Astrocyte (in vitro differentiated cells and primary cell): Measurements from ENCODE around the gene UBE2D1. TPM values are rescaled to one million over a fixed set of nuclear protein-coding genes. Genes with fewer than 3 reads are reported as not detected.

ENCODE experiments used
- DNase-seq: peaks from one replicate; pipeline ENCODE4 v3.0.0-alpha.2; 2010; ENCODE audit warnings: low read depth
- FAIRE-seq: peaks from 2 replicates; lab custom pipeline; 2011; peaks lifted over from hg19 to GRCh38; lab: Jason Lieb, UNC
- H2AFZ ChIP-seq: 2 replicates; pipeline ENCODE4 v1.6.0; 2012; ENCODE audit warnings: low read depth, low read length, inconsistent platforms
- H3K27ac ChIP-seq: 2 replicates; pipeline ENCODE4 v1.5.1; 2011; ENCODE audit warnings: low read depth, low read length, inconsistent platforms
- H3K27me3 ChIP-seq: 2 replicates; pipeline ENCODE4 v1.6.0; 2011; ENCODE audit warnings: low read length, inconsistent platforms; ENCODE audit not compliant: insufficient read depth
- H3K36me3 ChIP-seq: 2 replicates; pipeline ENCODE4 v1.5.1; 2011; ENCODE audit warnings: low read length, inconsistent platforms; ENCODE audit not compliant: insufficient read depth
- H3K4me1 ChIP-seq: 2 replicates; pipeline ENCODE4 v1.5.1; 2011; ENCODE audit warnings: low read length, inconsistent platforms; ENCODE audit not compliant: insufficient read depth
- H3K4me2 ChIP-seq: 2 replicates; pipeline ENCODE4 v1.6.0; 2012; ENCODE audit warnings: low read length, inconsistent platforms
- H3K4me3 ChIP-seq: 2 replicates; pipeline ENCODE4 v1.5.1; 2011; ENCODE audit warnings: low read depth, mild to moderate bottlenecking, low read length, inconsistent platforms; ENCODE audit not compliant: insufficient read depth
- H3K79me2 ChIP-seq: 2 replicates; pipeline ENCODE4 v1.6.0; 2012; ENCODE audit warnings: mild to moderate bottlenecking, low read length, inconsistent platforms; ENCODE audit not compliant: insufficient read depth
- H3K9ac ChIP-seq: 2 replicates; pipeline ENCODE4 v1.6.0; 2012; ENCODE audit warnings: mild to moderate bottlenecking, low read length, inconsistent platforms
- H3K9me3 ChIP-seq: 2 replicates; pipeline ENCODE4 v1.5.1; 2012; ENCODE audit warnings: low read depth, mild to moderate bottlenecking, low read length, inconsistent platforms; ENCODE audit not compliant: insufficient read depth
- H4K20me1 ChIP-seq: 2 replicates; pipeline ENCODE4 v1.6.0; 2012; ENCODE audit warnings: low read length, inconsistent platforms; ENCODE audit not compliant: insufficient read depth
- H3K27ac Mint-ChIP-seq: one replicate; pipeline ENCODE4 v1.8.0; 2021; ENCODE audit warnings: mild to moderate bottlenecking, mixed read lengths; ENCODE audit not compliant: unreplicated experiment
- H3K27me3 Mint-ChIP-seq: one replicate; pipeline ENCODE4 v1.8.0; 2021; ENCODE audit warnings: low read depth, mixed read lengths; ENCODE audit not compliant: unreplicated experiment
- H3K36me3 Mint-ChIP-seq: one replicate; pipeline ENCODE4 v1.8.0; 2021; ENCODE audit warnings: low read depth, mixed read lengths; ENCODE audit not compliant: unreplicated experiment
- H3K4me1 Mint-ChIP-seq: one replicate; pipeline ENCODE4 v1.8.0; 2021; ENCODE audit warnings: low read depth, mixed read lengths; ENCODE audit not compliant: unreplicated experiment
- H3K4me3 Mint-ChIP-seq: one replicate; pipeline ENCODE4 v1.8.0; 2021; ENCODE audit warnings: mild to moderate bottlenecking, moderate library complexity, mixed read lengths; ENCODE audit not compliant: unreplicated experiment
- H3K9me3 Mint-ChIP-seq: one replicate; pipeline ENCODE4 v1.8.0; 2021; ENCODE audit warnings: mild to moderate bottlenecking, mixed read lengths; ENCODE audit not compliant: unreplicated experiment
- EZH2 ChIP-seq: IDR thresholded peaks from 2 replicates; pipeline ENCODE4 v1.6.1; 2012; ENCODE audit warnings: mild to moderate bottlenecking, low read length, inconsistent platforms; ENCODE audit not compliant: insufficient read depth
- total RNA-seq: library from RNA; stranded (reverse); gene quantifications from 2 replicates; pipeline ENCODE4 v1.2.1, GENCODE V29; 2021
- TF ChIP-seq, protein P1 (sequence below): IDR thresholded peaks from 2 replicates; pipeline ENCODE4 v1.5.1; 2011; ENCODE audit warnings: low read depth, mild to moderate bottlenecking, inconsistent platforms, low read length, moderate library complexity; ENCODE audit not compliant: insufficient read depth

Gene UBE2D1
- total RNA-seq, 1 donor from 2014 or later: 22.1 TPM

- Mint-ChIP-seq H3K36me3 (no peaks in the 10 kb centered on the region), H3K27ac (no peak overlapping the region), H3K4me1 (peaks cover 12% of the 10 kb centered on the region), H3K27me3 (no peaks in the 10 kb centered on the region), H3K9me3 (no peaks in the 10 kb centered on the region), H3K4me3 (no peak overlapping the region)
- H3K27ac ChIP-seq: peak overlapping the region; percentile 43
- no peaks in the 10 kb centered on the region for H3K79me2 ChIP-seq
- peak; percentile 43 for FAIRE-seq
- no peaks in the 10 kb centered on the region for H4K20me1 ChIP-seq
- TF ChIP-seq EZH2: no peak
- TF ChIP-seq, protein P1, sequence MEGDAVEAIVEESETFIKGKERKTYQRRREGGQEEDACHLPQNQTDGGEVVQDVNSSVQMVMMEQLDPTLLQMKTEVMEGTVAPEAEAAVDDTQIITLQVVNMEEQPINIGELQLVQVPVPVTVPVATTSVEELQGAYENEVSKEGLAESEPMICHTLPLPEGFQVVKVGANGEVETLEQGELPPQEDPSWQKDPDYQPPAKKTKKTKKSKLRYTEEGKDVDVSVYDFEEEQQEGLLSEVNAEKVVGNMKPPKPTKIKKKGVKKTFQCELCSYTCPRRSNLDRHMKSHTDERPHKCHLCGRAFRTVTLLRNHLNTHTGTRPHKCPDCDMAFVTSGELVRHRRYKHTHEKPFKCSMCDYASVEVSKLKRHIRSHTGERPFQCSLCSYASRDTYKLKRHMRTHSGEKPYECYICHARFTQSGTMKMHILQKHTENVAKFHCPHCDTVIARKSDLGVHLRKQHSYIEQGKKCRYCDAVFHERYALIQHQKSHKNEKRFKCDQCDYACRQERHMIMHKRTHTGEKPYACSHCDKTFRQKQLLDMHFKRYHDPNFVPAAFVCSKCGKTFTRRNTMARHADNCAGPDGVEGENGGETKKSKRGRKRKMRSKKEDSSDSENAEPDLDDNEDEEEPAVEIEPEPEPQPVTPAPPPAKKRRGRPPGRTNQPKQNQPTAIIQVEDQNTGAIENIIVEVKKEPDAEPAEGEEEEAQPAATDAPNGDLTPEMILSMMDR: no peak
- H3K4me1 ChIP-seq: peaks cover 23% of the 10 kb centered on the region
- no peak overlapping the region for H2AFZ ChIP-seq
- peak; percentile 94 for DNase-seq
- no peaks in the 10 kb centered on the region for H3K36me3 ChIP-seq
- no peak overlapping the region for H3K4me3 ChIP-seq
- H3K9me3 ChIP-seq: no peaks in the 10 kb centered on the region
- peaks cover 7% of the 10 kb centered on the region for H3K27me3 ChIP-seq
- peak overlapping the region; percentile 27 for H3K4me2 ChIP-seq
- H3K9ac ChIP-seq: peak overlapping the region; percentile 32
Observed at GRCh38 chr10:58412502-58412961, 77.7 kb downstream of the UBE2D1 start.

DNA sequence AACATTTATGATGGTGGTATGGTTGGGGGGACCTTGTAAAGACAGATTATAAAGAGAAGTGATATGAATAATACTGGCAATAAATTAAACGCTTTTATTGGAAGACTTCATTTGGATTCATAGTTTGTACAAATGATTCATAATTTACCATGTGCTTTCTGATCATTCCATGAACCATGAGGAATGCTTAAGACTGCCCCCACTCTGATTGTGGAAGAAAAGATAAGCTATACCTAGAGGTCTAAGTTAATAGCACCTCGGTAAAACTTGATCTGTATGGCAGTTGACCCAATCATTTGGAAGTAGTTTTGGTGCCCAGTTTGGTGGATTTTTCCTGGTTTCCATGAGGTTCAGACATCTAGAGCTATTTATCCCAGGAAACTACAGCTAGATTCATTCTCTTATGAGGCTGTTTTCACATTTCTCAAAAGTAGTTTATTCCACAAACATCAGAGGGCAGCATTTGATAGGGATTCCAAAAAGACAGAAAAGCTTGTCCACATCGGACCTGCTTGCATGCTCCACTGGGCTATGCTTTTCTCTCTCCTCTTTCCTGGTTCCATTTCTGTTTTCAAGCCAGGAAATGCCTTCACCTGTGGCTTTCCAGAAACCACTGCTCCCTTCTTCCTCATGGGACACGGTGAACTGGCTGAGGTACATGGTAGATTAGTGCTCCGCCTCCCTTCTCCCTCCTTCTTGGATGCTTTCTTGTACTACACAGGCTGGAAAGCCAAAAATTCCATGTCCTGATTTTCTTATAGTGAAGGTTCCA is 79.7 kb downstream of the UBE2D1 start:
- Histone ChIP-seq H3K4me2 (peak overlapping the region; percentile 45), H3K4me3 (no peak overlapping the region)

More for the DNA sequence above, 79.7 kb downstream of the UBE2D1 start:
- TF ChIP-seq, protein P1: peak; percentile 61
- no peak for TF ChIP-seq EZH2
- H4K20me1 ChIP-seq: no peaks in the 10 kb centered on the region
- no peak overlapping the region for H3K27ac ChIP-seq
- peaks cover 23% of the 10 kb centered on the region for H3K4me1 ChIP-seq
- Mint-ChIP-seq H3K27me3 (no peaks in the 10 kb centered on the region), H3K36me3 (no peaks in the 10 kb centered on the region), H3K4me3 (no peak overlapping the region), H3K4me1 (peaks cover 12% of the 10 kb centered on the region), H3K27ac (peak overlapping the region; percentile 1), H3K9me3 (peaks cover 2% of the 10 kb centered on the region)
- H3K9me3 ChIP-seq: peaks cover 3% of the 10 kb centered on the region
- H3K27me3 ChIP-seq: no peaks in the 10 kb centered on the region
- H3K36me3 ChIP-seq: no peaks in the 10 kb centered on the region
- H3K9ac ChIP-seq: no peak overlapping the region
- peak; percentile 64 for DNase-seq
- FAIRE-seq: peak; percentile 59
- no peak overlapping the region for H2AFZ ChIP-seq
- no peaks in the 10 kb centered on the region for H3K79me2 ChIP-seq
